Endothelial cell (in vitro differentiated cells): ENCODE data around the gene COL1A1. TPM values are rescaled to one million over a fixed set of nuclear protein-coding genes. Genes with fewer than 3 reads are reported as not detected.

Experiments used
- DNase-seq: peaks from one replicate; pipeline ENCODE4 v3.0.0; 2021; ENCODE audit warnings: low spot score
- H3K27ac Mint-ChIP-seq: one replicate; pipeline ENCODE4 v1.8.0; 2021; ENCODE audit warnings: mixed read lengths, inconsistent platforms; ENCODE audit not compliant: unreplicated experiment
- H3K27me3 Mint-ChIP-seq: one replicate; pipeline ENCODE4 v1.8.0; 2021; ENCODE audit warnings: mild to moderate bottlenecking, moderate library complexity, mixed read lengths, inconsistent platforms; ENCODE audit not compliant: unreplicated experiment
- H3K36me3 Mint-ChIP-seq: one replicate; pipeline ENCODE4 v1.8.0; 2021; ENCODE audit warnings: mild to moderate bottlenecking, low read depth, mixed read lengths, inconsistent platforms; ENCODE audit not compliant: unreplicated experiment
- H3K4me1 Mint-ChIP-seq: one replicate; pipeline ENCODE4 v1.8.0; 2021; ENCODE audit warnings: mild to moderate bottlenecking, mixed read lengths, inconsistent platforms; ENCODE audit not compliant: unreplicated experiment
- H3K4me3 Mint-ChIP-seq: one replicate; pipeline ENCODE4 v1.8.0; 2021; ENCODE audit warnings: mild to moderate bottlenecking, mixed read lengths, inconsistent platforms; ENCODE audit not compliant: unreplicated experiment
- H3K9me3 Mint-ChIP-seq: one replicate; pipeline ENCODE4 v1.8.0; 2021; ENCODE audit warnings: mixed read lengths, inconsistent platforms; ENCODE audit not compliant: unreplicated experiment
- CTCF ChIP-seq: fragments of 200-600 bp; sonication (generic); IDR thresholded peaks from one replicate; pipeline ENCODE4 v1.5.0; 2021; ENCODE audit warnings: antibody characterized with exemption; ENCODE audit not compliant: unreplicated experiment
- total RNA-seq: library from RNA; stranded (reverse); fragmentation: NEBNext Ultra II Directional; extraction: Animal tissue kit (Norgen Biotek cat#: 25700); gene quantifications from one replicate; pipeline ENCODE4 v1.2.1, GENCODE V29; 2021; ENCODE audit not compliant: unreplicated experiment

The COL1A1 gene
- total RNA-seq, 1 donor from 2014 or later = 6.8 TPM

GRCh38 chr17:50144845-50145531 is 56.4 kb downstream of the COL1A1 start:
- DNase-seq = no peak
- Mint-ChIP-seq H3K4me1 (peaks cover 79% of the 10 kb centered on the region), H3K27ac (no peak overlapping the region), H3K27me3 (peaks cover 26% of the 10 kb centered on the region), H3K36me3 (peaks cover 45% of the 10 kb centered on the region), H3K4me3 (peak overlapping the region; percentile 84), H3K9me3 (no peaks in the 10 kb centered on the region)
- no peak for TF ChIP-seq CTCF

GRCh38 chr17:50144355-50144754 is 57.1 kb downstream of the COL1A1 start:
- Mint-ChIP-seq H3K9me3 (no peaks in the 10 kb centered on the region), H3K27me3 (peaks cover 27% of the 10 kb centered on the region), H3K4me1 (peaks cover 85% of the 10 kb centered on the region), H3K27ac (peak overlapping the region; percentile 54), H3K36me3 (peaks cover 51% of the 10 kb centered on the region), H3K4me3 (peak overlapping the region; percentile 84)
- DNase-seq = no peak
- no peak for TF ChIP-seq CTCF

- H3K27me3 Mint-ChIP-seq = peaks cover 29% of the 10 kb centered on the region
- peak overlapping the region; percentile 54 for H3K27ac Mint-ChIP-seq
- peak overlapping the region; percentile 84 for H3K4me3 Mint-ChIP-seq
- peaks cover 57% of the 10 kb centered on the region for H3K36me3 Mint-ChIP-seq
- no peak for DNase-seq
- TF ChIP-seq CTCF = no peak
- H3K9me3 Mint-ChIP-seq = no peaks in the 10 kb centered on the region
- H3K4me1 Mint-ChIP-seq = peaks cover 86% of the 10 kb centered on the region
Observed at GRCh38 chr17:50143461-50144176, 57.8 kb downstream of the COL1A1 start.

- H3K27ac Mint-ChIP-seq = peak overlapping the region; percentile 45
- no peak for TF ChIP-seq CTCF
- peaks cover 72% of the 10 kb centered on the region for H3K36me3 Mint-ChIP-seq
- DNase-seq = no peak
- H3K4me1 Mint-ChIP-seq = peaks cover 71% of the 10 kb centered on the region
- H3K4me3 Mint-ChIP-seq = peak overlapping the region; percentile 65
- peaks cover 29% of the 10 kb centered on the region for H3K27me3 Mint-ChIP-seq
- H3K9me3 Mint-ChIP-seq = no peaks in the 10 kb centered on the region
Observed at GRCh38 chr17:50141745-50142110, 59.7 kb downstream of the COL1A1 start.
